HCT116 (cell line): ENCODE data around the gene CDH4.

Experiments used
- CBX3 ChIP-seq: IDR thresholded peaks from 2 replicates; pipeline ENCODE4 v1.6.1; 2012; ENCODE audit warnings: low read depth
- CTCF ChIP-seq, 3 experiments: fragments of 200-600 bp in 1 of 3; sonication (generic) in 1 of 3; IDR thresholded peaks in 2 of 3; conservative IDR thresholded peaks in 1 of 3; 2 replicates each; pipeline ENCODE4 v1.5.1; 2012 to 2017; ENCODE audit warnings: low read depth in 2 of 3, low read length in 2 of 3, antibody characterized with exemption in 1 of 3, borderline replicate concordance in 1 of 3, control low read depth in 1 of 3, mild to moderate bottlenecking in 1 of 3, mixed read lengths in 1 of 3, mixed run types in 1 of 3, moderate library complexity in 1 of 3; ENCODE audit not compliant: insufficient read depth in 1 of 3
- EZH2 ChIP-seq: fragments of 200-600 bp; sonication (generic); IDR thresholded peaks from 2 replicates; pipeline ENCODE4 v1.6.1; 2017; ENCODE audit warnings: antibody characterized with exemption, mixed run types
- JUND ChIP-seq: IDR thresholded peaks from 2 replicates; pipeline ENCODE4 v1.6.1; 2012
- POLR2A ChIP-seq: IDR thresholded peaks from 2 replicates; pipeline ENCODE4 v1.7.0; 2011; ENCODE audit warnings: borderline replicate concordance; ENCODE audit not compliant: insufficient read depth, insufficient read length; ENCODE audit errors: extremely low read depth
- POLR2AphosphoS5 ChIP-seq: IDR thresholded peaks from 2 replicates; pipeline ENCODE4 v1.6.1; 2011; ENCODE audit warnings: mild to moderate bottlenecking, low read depth, low read length, moderate library complexity
- RAD21 ChIP-seq: IDR thresholded peaks from 2 replicates; pipeline ENCODE4 v1.6.1; 2012; ENCODE audit warnings: low read depth, mild to moderate bottlenecking
- SP1 ChIP-seq: IDR thresholded peaks from 2 replicates; pipeline ENCODE4 v1.6.1; 2012; ENCODE audit warnings: low read depth
- SRF ChIP-seq: IDR thresholded peaks from 2 replicates; pipeline ENCODE4 v1.6.1; 2012; ENCODE audit warnings: low read depth
- ZFX ChIP-seq: fragments of 450-650 bp; IDR thresholded peaks from 2 replicates; pipeline ENCODE4 v1.6.1; 2017
- ZNF274 ChIP-seq: fragments of 200-500 bp; sonication (Bioruptor generic); IDR thresholded peaks from 2 replicates; pipeline ENCODE4 v1.6.1; 2014; ENCODE audit warnings: mild to moderate bottlenecking, low read depth, low read length, inconsistent platforms

DNA sequence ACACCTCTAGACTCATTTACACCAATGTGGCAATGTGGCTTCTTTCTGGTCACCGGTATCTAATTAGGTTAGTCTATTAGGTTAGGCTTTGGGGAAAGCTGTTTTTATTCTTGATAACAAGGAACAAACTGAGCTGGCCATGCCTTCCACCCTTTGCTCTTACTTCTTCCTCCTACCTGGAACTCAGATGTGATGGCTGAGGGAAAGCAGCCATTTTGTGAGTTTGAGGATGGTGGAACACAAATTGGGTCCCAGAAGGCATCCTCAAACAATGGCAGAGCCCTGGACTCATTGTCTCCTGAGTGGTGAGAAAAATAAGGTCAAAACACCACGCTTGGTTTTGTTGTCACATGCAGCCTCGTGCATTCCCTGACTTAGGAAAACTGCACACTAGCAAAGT is 7.7 kb downstream of the CDH4 start:
- TF ChIP-seq POLR2A, result no peak
- TF ChIP-seq CTCF (IDR thresholded peaks at IDR 0.05 in 2 of 3, conservative IDR thresholded peaks at IDR 0.05 in 1 of 3; ENCODE audit: borderline replicate concordance in 1 of 3, insufficient read depth in 1 of 3, low read depth in 2 of 3, low read length in 2 of 3), result no peak
- no peak for TF ChIP-seq EZH2
- no peak for TF ChIP-seq ZFX
- TF ChIP-seq CBX3, result no peak
- TF ChIP-seq RAD21, result no peak
- no peak for TF ChIP-seq JUND
- TF ChIP-seq SP1, result no peak
- no peak for TF ChIP-seq POLR2AphosphoS5
- no peak for TF ChIP-seq SRF
- no peak for TF ChIP-seq ZNF274
